GM06990 (cell line): ENCODE measurements around the gene NINL.

Source experiments
- DNase-seq: peaks from one replicate; pipeline ENCODE4 v3.0.0-alpha.2; 2011; ENCODE audit not compliant: insufficient read length; ENCODE audit errors: extremely low read depth
- H3K27me3 ChIP-seq: replicated peaks from 2 replicates; pipeline ENCODE4 v1.6.0; 2011; ENCODE audit warnings: low read length; ENCODE audit not compliant: control insufficient read depth, insufficient read depth
- H3K36me3 ChIP-seq: 2 replicates; pipeline ENCODE4 v1.5.1; 2011; ENCODE audit warnings: low read length; ENCODE audit not compliant: control insufficient read depth, insufficient read depth
- H3K4me3 ChIP-seq: replicated peaks from 2 replicates; pipeline ENCODE4 v1.5.1; 2011; ENCODE audit warnings: low read depth, mild to moderate bottlenecking, control low read depth, low read length
- TF ChIP-seq, protein P1 (sequence below): IDR thresholded peaks from 2 replicates; pipeline ENCODE4 v1.5.1; 2011; ENCODE audit warnings: low read length, control low read depth, mild to moderate bottlenecking, inconsistent platforms; ENCODE audit not compliant: insufficient read depth, poor library complexity, severe bottlenecking

The NINL gene

GRCh38 chr20:25484911-25485511 lies 100.3 kb downstream of the NINL start:
- Histone ChIP-seq H3K36me3 (no peaks in the 10 kb centered on the region), H3K4me3 (no peak overlapping the region), H3K27me3 (no peaks in the 10 kb centered on the region)
- no peak for DNase-seq
- TF ChIP-seq, protein P1, sequence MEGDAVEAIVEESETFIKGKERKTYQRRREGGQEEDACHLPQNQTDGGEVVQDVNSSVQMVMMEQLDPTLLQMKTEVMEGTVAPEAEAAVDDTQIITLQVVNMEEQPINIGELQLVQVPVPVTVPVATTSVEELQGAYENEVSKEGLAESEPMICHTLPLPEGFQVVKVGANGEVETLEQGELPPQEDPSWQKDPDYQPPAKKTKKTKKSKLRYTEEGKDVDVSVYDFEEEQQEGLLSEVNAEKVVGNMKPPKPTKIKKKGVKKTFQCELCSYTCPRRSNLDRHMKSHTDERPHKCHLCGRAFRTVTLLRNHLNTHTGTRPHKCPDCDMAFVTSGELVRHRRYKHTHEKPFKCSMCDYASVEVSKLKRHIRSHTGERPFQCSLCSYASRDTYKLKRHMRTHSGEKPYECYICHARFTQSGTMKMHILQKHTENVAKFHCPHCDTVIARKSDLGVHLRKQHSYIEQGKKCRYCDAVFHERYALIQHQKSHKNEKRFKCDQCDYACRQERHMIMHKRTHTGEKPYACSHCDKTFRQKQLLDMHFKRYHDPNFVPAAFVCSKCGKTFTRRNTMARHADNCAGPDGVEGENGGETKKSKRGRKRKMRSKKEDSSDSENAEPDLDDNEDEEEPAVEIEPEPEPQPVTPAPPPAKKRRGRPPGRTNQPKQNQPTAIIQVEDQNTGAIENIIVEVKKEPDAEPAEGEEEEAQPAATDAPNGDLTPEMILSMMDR = no peak

- H3K4me3 ChIP-seq = no peak overlapping the region
- H3K36me3 ChIP-seq = no peaks in the 10 kb centered on the region
- no peaks in the 10 kb centered on the region; the same call in 1 of the 2 replicates for H3K27me3 ChIP-seq
- DNase-seq = no peak
- TF ChIP-seq, protein P1 = peak; percentile 4
Measured at GRCh38 chr20:25484224-25484846, 101.0 kb downstream of the NINL start.

DNA sequence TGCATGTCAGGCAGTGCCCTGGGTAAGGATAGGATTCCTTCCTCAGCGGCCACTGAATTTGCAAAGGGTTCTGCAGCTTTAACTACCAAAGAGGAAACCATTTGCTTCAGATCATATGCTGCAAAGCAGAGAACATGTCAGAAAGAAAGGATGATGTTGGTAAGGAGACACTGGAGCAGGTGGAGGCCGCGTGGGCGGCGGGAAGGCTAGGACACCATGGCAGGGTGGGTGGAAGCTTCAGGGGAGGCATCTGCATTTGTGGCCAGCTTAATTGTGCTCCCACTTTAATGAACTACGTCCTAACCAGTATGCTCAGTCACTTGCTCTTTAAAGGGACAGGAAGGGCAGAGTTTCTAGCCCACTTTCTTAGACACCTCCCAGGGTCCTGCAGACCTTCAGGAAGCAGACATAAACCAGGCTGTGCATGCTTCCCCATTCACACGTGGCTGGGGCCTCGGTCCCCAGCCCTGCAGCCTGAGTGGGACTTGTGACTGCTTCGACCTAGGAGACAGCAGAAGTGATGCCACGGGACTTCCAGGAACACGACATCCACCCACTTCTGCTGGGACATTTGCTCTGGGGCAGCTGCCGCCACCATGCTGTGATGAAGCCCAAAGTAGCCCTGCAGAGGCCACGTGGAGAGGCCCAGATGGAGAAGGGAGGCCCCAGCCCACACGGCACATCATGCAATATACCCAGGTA lies 101.7 kb downstream of the NINL start:
- Histone ChIP-seq H3K27me3 (no peaks in the 10 kb centered on the region; the same call in 1 of the 2 replicates), H3K36me3 (no peaks in the 10 kb centered on the region), H3K4me3 (no peak overlapping the region)
- no peak for DNase-seq
- TF ChIP-seq, protein P1 = no peak

DNA sequence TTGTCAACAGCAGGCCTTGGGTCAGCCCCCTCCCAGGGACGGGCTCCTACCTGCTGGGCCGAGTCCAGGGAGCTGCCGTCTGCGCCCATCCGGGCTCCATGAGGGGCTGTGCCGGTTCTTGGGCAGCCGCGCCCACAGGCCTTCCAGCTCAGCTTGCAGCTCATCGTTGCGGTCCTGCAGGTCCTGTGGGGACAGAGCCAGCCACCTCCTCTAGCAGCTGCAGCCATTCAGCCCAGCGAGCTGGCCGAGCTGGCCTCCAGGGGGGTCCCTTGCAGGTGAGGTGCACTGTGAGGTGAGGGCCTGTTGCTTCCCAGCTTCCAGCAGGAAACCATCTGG lies 103.4 kb downstream of the NINL start:
- H3K27me3 ChIP-seq = no peaks in the 10 kb centered on the region; the same call in 1 of the 2 replicates
- no peaks in the 10 kb centered on the region for H3K36me3 ChIP-seq
- no peak overlapping the region for H3K4me3 ChIP-seq
- TF ChIP-seq, protein P1 = no peak
- DNase-seq = no peak

- DNase-seq = no peak
- Histone ChIP-seq H3K27me3 (no peaks in the 10 kb centered on the region; the same call in 1 of the 2 replicates), H3K36me3 (no peaks in the 10 kb centered on the region), H3K4me3 (no peak overlapping the region)
- TF ChIP-seq, protein P1 = no peak
Measured at GRCh38 chr20:25481235-25481917, 104.0 kb downstream of the NINL start.
